ENCODE measurements around the gene PRSS36.

PRSS36 gene

GRCh38 chr16:31148896-31149295 is 970 bp downstream of the PRSS36 start:
- H3K4me2 ChIP-seq (ENCODE audit: low read length, poor library complexity, severe bottlenecking), result no peak overlapping the region
- H2BK12ac ChIP-seq (ENCODE audit: low read length in 2 of 2), result no peak overlapping the region
- H2AK5ac ChIP-seq (ENCODE audit: low read length, severe bottlenecking), result no peak overlapping the region
- H3K4me1 ChIP-seq (ENCODE audit: control insufficient read depth, insufficient read depth, low read depth, low read length), result peaks cover 5% of the 10 kb centered on the region
- DNase-seq, result no peak
- H3K23ac ChIP-seq (ENCODE audit: low read length in 2 of 2), result no peak overlapping the region
- WGBS, result 91% methylated on average over 25 of the region's 25 CpGs
- H3K9me3 ChIP-seq (ENCODE audit: control insufficient read depth, low read length), result no peaks in the 10 kb centered on the region
- no peak overlapping the region for H4K91ac ChIP-seq (ENCODE audit: low read length)
- no peak overlapping the region for H3K18ac ChIP-seq (ENCODE audit: low read depth in 1 of 2, low read length in 2 of 2)
- no peaks in the 10 kb centered on the region for H3K36me3 ChIP-seq (ENCODE audit: control insufficient read depth in 1 of 2, insufficient read depth in 2 of 2, low read depth in 1 of 2, low read length in 2 of 2)
- no peak overlapping the region for H3K9ac ChIP-seq (ENCODE audit: low read length)
- H3K27me3 ChIP-seq (ENCODE audit: control insufficient read depth in 1 of 2, insufficient read depth in 1 of 2, low read length in 2 of 2), result peaks cover 48 to 61% of the 10 kb centered on the region in 2 experiments
- no peaks in the 10 kb centered on the region for H3K79me1 ChIP-seq (replicated peaks; ENCODE audit: low read length, poor library complexity, severe bottlenecking)
- H3K27ac ChIP-seq (ENCODE audit: low read length, poor library complexity, severe bottlenecking), result no peak overlapping the region
- no peak overlapping the region for H3K4ac ChIP-seq (ENCODE audit: low read depth in 1 of 2, low read length in 2 of 2)
- no peak overlapping the region for H2BK5ac ChIP-seq (ENCODE audit: low read depth, low read length, poor library complexity, severe bottlenecking)
- no peak overlapping the region for H2BK120ac ChIP-seq (ENCODE audit: low read depth, low read length)
- H4K8ac ChIP-seq (ENCODE audit: low read length), result no peak overlapping the region
- H3K14ac ChIP-seq (ENCODE audit: low read length in 2 of 2), result no peak overlapping the region
- H2AFZ ChIP-seq (ENCODE audit: low read depth, low read length), result no peak overlapping the region
- no peak overlapping the region for H2BK15ac ChIP-seq (ENCODE audit: low read depth, poor library complexity, severe bottlenecking)
- H3K4me3 ChIP-seq (ENCODE audit: insufficient read depth in 1 of 2, low read depth in 1 of 2, low read length in 2 of 2), result no peak overlapping the region

DNA sequence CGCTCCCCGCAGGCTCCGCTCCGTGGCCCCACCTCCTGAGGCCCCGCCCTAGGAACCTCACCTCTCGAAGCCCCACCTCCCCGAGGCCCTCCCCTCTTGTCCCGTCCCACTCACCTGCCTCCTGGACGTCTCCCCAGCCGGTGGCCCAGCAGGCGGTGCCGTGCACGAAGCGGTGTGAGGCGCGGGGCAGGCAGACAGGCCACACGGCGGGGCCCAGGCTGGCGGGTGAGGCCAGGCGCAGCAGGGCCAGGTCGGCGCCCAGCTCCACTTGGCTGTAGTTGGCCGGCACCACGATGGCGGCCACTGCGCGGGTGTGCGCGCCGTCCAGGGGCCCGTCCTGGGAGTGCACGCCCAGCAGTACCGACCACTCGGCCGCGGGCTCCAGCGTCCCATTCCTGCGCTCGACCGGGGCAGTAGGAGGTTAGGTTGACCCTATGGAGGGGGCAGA is 1.6 kb downstream of the PRSS36 start:
- Histone ChIP-seq H4K8ac (ENCODE audit: low read length) (peak overlapping the region; percentile 31), H2BK15ac (ENCODE audit: low read depth, poor library complexity, severe bottlenecking) (no peak overlapping the region), H3K36me3 (ENCODE audit: control insufficient read depth in 1 of 2, insufficient read depth in 2 of 2, low read depth in 1 of 2, low read length in 2 of 2) (no peaks in the 10 kb centered on the region), H3K79me1 (replicated peaks; ENCODE audit: low read length, poor library complexity, severe bottlenecking) (no peaks in the 10 kb centered on the region), H3K9ac (ENCODE audit: low read length) (no peak overlapping the region), H2AFZ (ENCODE audit: low read depth, low read length) (no peak overlapping the region), H3K14ac (ENCODE audit: low read length in 2 of 2) (peak overlapping the region in 1 of 2 experiments; percentile 70), H2BK5ac (ENCODE audit: low read depth, low read length, poor library complexity, severe bottlenecking) (no peak overlapping the region), H3K4me1 (ENCODE audit: control insufficient read depth, insufficient read depth, low read depth, low read length) (peaks cover 5% of the 10 kb centered on the region), H3K4me2 (ENCODE audit: low read length, poor library complexity, severe bottlenecking) (no peak overlapping the region), H3K9me3 (ENCODE audit: control insufficient read depth, low read length) (no peaks in the 10 kb centered on the region), H3K4ac (ENCODE audit: low read depth in 1 of 2, low read length in 2 of 2) (no peak overlapping the region), H4K91ac (ENCODE audit: low read length) (peak overlapping the region; percentile 7), H2BK12ac (ENCODE audit: low read length in 2 of 2) (no peak overlapping the region), H2AK5ac (ENCODE audit: low read length, severe bottlenecking) (no peak overlapping the region), H2BK120ac (ENCODE audit: low read depth, low read length) (no peak overlapping the region), H3K4me3 (ENCODE audit: insufficient read depth in 1 of 2, low read depth in 1 of 2, low read length in 2 of 2) (no peak overlapping the region), H3K27me3 (ENCODE audit: control insufficient read depth in 1 of 2, insufficient read depth in 1 of 2, low read length in 2 of 2) (peaks cover 48 to 59% of the 10 kb centered on the region in 2 experiments), H3K18ac (ENCODE audit: low read depth in 1 of 2, low read length in 2 of 2) (no peak overlapping the region), H3K27ac (ENCODE audit: low read length, poor library complexity, severe bottlenecking) (no peak overlapping the region), H3K23ac (ENCODE audit: low read length in 2 of 2) (no peak overlapping the region)
- WGBS, result 15% methylated on average over 39 of the region's 40 CpGs
- DNase-seq, result no peak

DNA sequence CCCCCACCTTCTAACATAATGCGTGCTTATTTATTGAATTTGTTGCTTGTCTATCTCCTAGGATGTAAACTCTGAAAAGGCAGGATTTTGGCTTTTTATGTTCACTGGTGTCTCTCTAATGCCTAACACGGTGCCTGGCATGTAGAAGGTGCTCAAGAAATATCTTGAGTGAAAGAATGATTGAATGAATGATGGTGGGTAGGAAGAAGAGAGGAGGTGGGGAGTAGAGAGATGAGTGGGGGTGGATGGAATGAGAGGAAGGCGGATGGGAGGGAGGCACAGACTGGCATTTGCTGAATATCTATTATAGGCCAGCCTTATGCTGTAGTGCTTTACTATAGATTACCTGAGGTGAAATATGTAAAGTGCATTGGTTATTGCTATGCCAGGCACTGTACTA is 2.3 kb downstream of the PRSS36 start:
- Histone ChIP-seq H3K18ac (ENCODE audit: low read depth in 1 of 2, low read length in 2 of 2) (no peak overlapping the region), H3K4me1 (ENCODE audit: control insufficient read depth, insufficient read depth, low read depth, low read length) (peaks cover 10% of the 10 kb centered on the region), H3K9me3 (ENCODE audit: control insufficient read depth, low read length) (no peaks in the 10 kb centered on the region), H3K4me2 (ENCODE audit: low read length, poor library complexity, severe bottlenecking) (no peak overlapping the region), H2BK120ac (ENCODE audit: low read depth, low read length) (no peak overlapping the region), H2BK15ac (ENCODE audit: low read depth, poor library complexity, severe bottlenecking) (no peak overlapping the region), H3K4me3 (ENCODE audit: insufficient read depth in 1 of 2, low read depth in 1 of 2, low read length in 2 of 2) (no peak overlapping the region), H4K91ac (ENCODE audit: low read length) (no peak overlapping the region), H2AFZ (ENCODE audit: low read depth, low read length) (no peak overlapping the region), H3K36me3 (ENCODE audit: control insufficient read depth in 1 of 2, insufficient read depth in 2 of 2, low read depth in 1 of 2, low read length in 2 of 2) (no peaks in the 10 kb centered on the region), H2AK5ac (ENCODE audit: low read length, severe bottlenecking) (no peak overlapping the region), H3K23ac (ENCODE audit: low read length in 2 of 2) (no peak overlapping the region), H3K27ac (ENCODE audit: low read length, poor library complexity, severe bottlenecking) (no peak overlapping the region), H3K27me3 (ENCODE audit: control insufficient read depth in 1 of 2, insufficient read depth in 1 of 2, low read length in 2 of 2) (peaks cover 48 to 59% of the 10 kb centered on the region in 2 experiments), H3K9ac (ENCODE audit: low read length) (no peak overlapping the region), H4K8ac (ENCODE audit: low read length) (no peak overlapping the region), H2BK5ac (ENCODE audit: low read depth, low read length, poor library complexity, severe bottlenecking) (no peak overlapping the region), H3K4ac (ENCODE audit: low read depth in 1 of 2, low read length in 2 of 2) (no peak overlapping the region), H3K14ac (ENCODE audit: low read length in 2 of 2) (no peak overlapping the region), H3K79me1 (replicated peaks; ENCODE audit: low read length, poor library complexity, severe bottlenecking) (no peaks in the 10 kb centered on the region), H2BK12ac (ENCODE audit: low read length in 2 of 2) (no peak overlapping the region)
- no peak for DNase-seq
- WGBS, result 91% methylated on average over 2 of the region's 3 CpGs

DNA sequence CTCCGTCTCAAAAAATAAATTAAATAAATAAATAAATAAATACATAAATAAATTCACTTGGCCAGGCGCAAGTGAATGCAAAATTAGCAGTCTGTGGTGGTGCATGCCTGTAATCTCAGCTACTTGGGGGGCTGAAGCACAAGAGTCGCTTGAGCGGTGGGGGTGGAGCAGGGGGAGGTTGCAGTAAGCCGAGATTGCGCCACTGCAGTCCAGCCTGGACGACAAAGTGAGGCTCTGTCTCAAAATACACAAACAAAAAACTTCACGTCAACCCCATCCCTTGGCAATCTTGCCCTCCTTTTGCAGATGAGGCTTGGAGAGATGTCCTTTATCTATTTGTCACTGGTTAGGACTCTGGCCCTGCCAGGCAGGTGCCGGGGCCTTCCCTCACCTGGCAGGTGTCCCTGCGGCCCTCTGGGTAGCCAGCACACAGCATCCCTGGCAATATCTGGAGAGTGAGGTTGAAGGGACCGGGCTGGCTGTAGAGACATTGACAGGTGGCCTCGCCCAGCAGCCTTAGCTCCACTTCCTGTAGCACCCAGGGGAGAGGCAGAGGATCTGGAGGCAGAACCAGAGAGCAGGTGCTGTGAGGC is 4.4 kb downstream of the PRSS36 start:
- Histone ChIP-seq H3K18ac (ENCODE audit: low read depth in 1 of 2, low read length in 2 of 2) (no peak overlapping the region), H2BK120ac (ENCODE audit: low read depth, low read length) (no peak overlapping the region), H3K4me1 (ENCODE audit: control insufficient read depth, insufficient read depth, low read depth, low read length) (peaks cover 19% of the 10 kb centered on the region), H3K4me3 (ENCODE audit: insufficient read depth in 1 of 2, low read depth in 1 of 2, low read length in 2 of 2) (no peak overlapping the region), H2AFZ (ENCODE audit: low read depth, low read length) (no peak overlapping the region), H2BK15ac (ENCODE audit: low read depth, poor library complexity, severe bottlenecking) (no peak overlapping the region), H3K27ac (ENCODE audit: low read length, poor library complexity, severe bottlenecking) (no peak overlapping the region), H4K8ac (ENCODE audit: low read length) (no peak overlapping the region), H2AK5ac (ENCODE audit: low read length, severe bottlenecking) (no peak overlapping the region), H3K14ac (ENCODE audit: low read length in 2 of 2) (no peak overlapping the region), H4K91ac (ENCODE audit: low read length) (no peak overlapping the region), H3K4me2 (ENCODE audit: low read length, poor library complexity, severe bottlenecking) (no peak overlapping the region), H3K9me3 (ENCODE audit: control insufficient read depth, low read length) (no peaks in the 10 kb centered on the region), H3K27me3 (ENCODE audit: control insufficient read depth in 1 of 2, insufficient read depth in 1 of 2, low read length in 2 of 2) (peaks cover 48 to 49% of the 10 kb centered on the region in 2 experiments), H3K79me1 (replicated peaks; ENCODE audit: low read length, poor library complexity, severe bottlenecking) (no peaks in the 10 kb centered on the region), H3K23ac (ENCODE audit: low read length in 2 of 2) (no peak overlapping the region), H3K9ac (ENCODE audit: low read length) (no peak overlapping the region), H3K4ac (ENCODE audit: low read depth in 1 of 2, low read length in 2 of 2) (no peak overlapping the region), H2BK5ac (ENCODE audit: low read depth, low read length, poor library complexity, severe bottlenecking) (no peak overlapping the region), H3K36me3 (ENCODE audit: control insufficient read depth in 1 of 2, insufficient read depth in 2 of 2, low read depth in 1 of 2, low read length in 2 of 2) (no peaks in the 10 kb centered on the region), H2BK12ac (ENCODE audit: low read length in 2 of 2) (no peak overlapping the region)
- no peak for DNase-seq
- WGBS, result 85% methylated on average over 7 of the region's 12 CpGs
